Lower leg skin (tissue), 3 donors: ENCODE measurements around the gene CST4.

ENCODE experiments used
- CTCF ChIP-seq, 3 donors: fragments of 450-650 bp; IDR thresholded peaks; one replicate each; pipeline ENCODE4 v1.5.1; 2016; ENCODE audit warnings: antibody characterized with exemption in 3 of 3, mild to moderate bottlenecking in 3 of 3, moderate library complexity in 2 of 3
- POLR2A ChIP-seq, 2 donors: fragments of 450-650 bp; IDR thresholded peaks; one replicate each; pipeline ENCODE4 v1.6.1; 2016 to 2017; ENCODE audit warnings: antibody characterized with exemption in 2 of 2, mild to moderate bottlenecking in 1 of 2, moderate library complexity in 1 of 2

- TF ChIP-seq CTCF (IDR thresholded peaks at IDR 0.05), result no peak
- no peak for TF ChIP-seq POLR2A (IDR thresholded peaks at IDR 0.05)
Measured at GRCh38 chr20:23669866-23670265, 19.0 kb downstream of the CST4 start.
